Panc1 (cell line): Measurements from ENCODE around the gene MORC2. TPM values are rescaled to one million over a fixed set of nuclear protein-coding genes. Genes with fewer than 3 reads are reported as not detected.

ENCODE experiments used
- ATAC-seq: fragments of 200-7000 bp; cut with Tn5 transposase; 2 replicates; pipeline ENCODE4 v1.9.1; 2020; ENCODE audit warnings: mild to moderate bottlenecking, moderate library complexity
- BruUV-seq: library from RNA; stranded (reverse); fragments of 400-500 nt; replicated peaks from 2 replicates; lab custom pipeline; 2021; lab: Mats Ljungman, UMichigan
- CTCF ChIA-PET: fragments of 300-600 bp; sonication (Branson Sonifier 250); formaldehyde crosslinking; loops from one replicate; lab custom pipeline; 2022; ENCODE audit warnings: antibody characterized with exemption; lab: Charles Lee
- POLR2A ChIA-PET: fragments of 300-600 bp; sonication (Branson Sonifier 250); formaldehyde crosslinking; loops from one replicate; lab custom pipeline; 2022; ENCODE audit warnings: antibody characterized with exemption; lab: Charles Lee
- DNase-seq: peaks from one replicate; pipeline ENCODE4 v3.0.0-alpha.2; 2010; ENCODE audit warnings: low read depth, low spot score
- H3K27ac ChIP-seq: 2 replicates; pipeline ENCODE4 v1.5.1; 2011; ENCODE audit warnings: mild to moderate bottlenecking, low read length, inconsistent platforms
- H3K27me3 ChIP-seq: fragments of 200-500 bp; sonication (Bioruptor generic); 2 replicates; pipeline ENCODE4 v1.6.0; 2014; ENCODE audit warnings: low read length, inconsistent platforms; ENCODE audit not compliant: control insufficient read depth, insufficient read depth
- H3K36me3 ChIP-seq: fragments of 200-500 bp; sonication (Bioruptor generic); 2 replicates; pipeline ENCODE4 v1.5.1; 2014; ENCODE audit warnings: inconsistent platforms, mild to moderate bottlenecking, low read length, moderate library complexity; ENCODE audit not compliant: control insufficient read depth, insufficient read depth
- H3K4me1 ChIP-seq: 2 replicates; pipeline ENCODE4 v1.5.1; 2011; ENCODE audit warnings: inconsistent platforms, mild to moderate bottlenecking, low read length, moderate library complexity; ENCODE audit not compliant: control insufficient read depth, insufficient read depth
- H3K4me3 ChIP-seq, 2 experiments: 2 replicates each; pipeline ENCODE4 v1.5.1; 2011 to 2012; ENCODE audit warnings: low read depth in 2 of 2, low read length in 2 of 2, mild to moderate bottlenecking in 2 of 2, inconsistent platforms in 1 of 2, moderate library complexity in 1 of 2
- H3K9me3 ChIP-seq: fragments of 200-500 bp; sonication (Bioruptor generic); 2 replicates; pipeline ENCODE4 v1.5.1; 2014; ENCODE audit warnings: low read depth, mild to moderate bottlenecking, inconsistent platforms, low read length, moderate library complexity; ENCODE audit not compliant: control insufficient read depth, insufficient read depth
- CTCF ChIP-seq: fragments of 450-650 bp; IDR thresholded peaks from 2 replicates; pipeline ENCODE4 v1.5.1; 2017; ENCODE audit warnings: mild to moderate bottlenecking
- POLR2AphosphoS5 ChIP-seq: IDR thresholded peaks from 2 replicates; pipeline ENCODE4 v1.6.1; 2012; ENCODE audit warnings: mild to moderate bottlenecking, low read depth, low read length, moderate library complexity
- SIN3A ChIP-seq: IDR thresholded peaks from 2 replicates; pipeline ENCODE4 v1.6.1; 2012; ENCODE audit warnings: low read depth, mild to moderate bottlenecking, low read length, moderate library complexity, borderline replicate concordance; ENCODE audit not compliant: insufficient read depth
- TCF7L2 ChIP-seq: IDR thresholded peaks from 2 replicates; pipeline ENCODE4 v1.6.1; 2011; ENCODE audit warnings: mild to moderate bottlenecking, low read depth, low read length, inconsistent platforms
- in situ Hi-C: cut with HindIII; loops from 2 replicates; pipeline ENCODE4 v1.10.0; 2016; ENCODE audit warnings: low sequenced_read_pairs, low pct_unique_long_range_greater_than_20kb
- intact Hi-C: fragments of 100-400 bp; cut with micrococcal nuclease; formaldehyde crosslinking; loops from one replicate; pipeline ENCODE4 v1.10.0; 2022; ENCODE audit not compliant: unreplicated experiment
- total RNA-seq: library from RNA; stranded (reverse); gene quantifications from one replicate; pipeline ENCODE4 v1.2.1, GENCODE V29; 2021; ENCODE audit not compliant: unreplicated experiment
- TF ChIP-seq, protein P1 (sequence below), 2 experiments: IDR thresholded peaks; 2 replicates each; pipeline ENCODE4 v1.6.1; 2011 to 2012; ENCODE audit warnings: low read depth in 2 of 2, control low read depth in 1 of 2, low read length in 1 of 2, mild to moderate bottlenecking in 1 of 2, moderate library complexity in 1 of 2; ENCODE audit not compliant: insufficient read depth in 1 of 2

Gene MORC2
- total RNA-seq, 1 experiment from 2014 or later, result 31.5 TPM

DNA sequence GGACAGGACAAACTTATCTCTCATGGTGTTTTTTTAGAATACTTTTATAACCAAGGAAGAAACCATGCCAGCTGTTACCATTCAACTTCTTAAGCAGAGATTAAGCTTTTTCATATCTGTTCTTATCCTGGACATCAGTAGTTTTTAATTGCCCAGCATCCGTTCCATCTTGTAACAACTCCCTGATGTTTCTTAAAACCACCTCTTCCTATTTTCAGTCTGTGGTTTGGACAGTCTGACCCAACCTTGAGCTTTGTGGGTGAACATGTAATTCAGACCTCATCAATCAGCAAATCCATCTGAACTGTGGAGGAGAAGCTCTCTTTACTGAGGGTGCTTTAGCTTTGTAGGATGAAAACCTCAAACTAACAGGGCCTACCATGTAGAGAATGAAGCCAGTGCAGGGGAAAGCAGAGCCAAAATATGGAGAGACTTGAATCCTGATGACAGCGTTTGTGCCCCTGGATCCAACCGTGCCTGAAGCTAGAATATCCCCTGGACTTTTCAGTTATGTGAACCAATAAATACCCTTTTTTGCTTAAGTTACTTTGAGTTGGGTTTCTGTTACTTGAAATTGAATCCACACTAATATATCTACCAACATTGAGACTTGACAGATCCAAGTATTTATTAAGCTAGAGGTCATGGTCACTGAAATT, 9.9 kb upstream of the MORC2 start:
- DNase-seq (no peak), ATAC-seq (no peak)
- peaks cover 25% of the 10 kb centered on the region; the same call in 1 of the 2 replicates for H3K9me3 ChIP-seq
- in situ Hi-C loops (no loop called here), intact Hi-C loops (no loop called here)
- no peaks in the 10 kb centered on the region for H3K27me3 ChIP-seq
- H3K4me3 ChIP-seq, result no peak overlapping the region
- H3K27ac ChIP-seq, result no peak overlapping the region
- TSS peak; percentile 0 for BruUV-seq
- CTCF ChIA-PET, result no interaction called here
- peaks cover under 1% of the 10 kb centered on the region for H3K36me3 ChIP-seq
- no peaks in the 10 kb centered on the region for H3K4me1 ChIP-seq
- POLR2A ChIA-PET, result interaction anchor here (0.5 kb wide), 1 partner anchor 13 kb away, joined by 3 read pairs; no protein-coding TSS in a partner anchor
- no peak for TF ChIP-seq CTCF

DNA sequence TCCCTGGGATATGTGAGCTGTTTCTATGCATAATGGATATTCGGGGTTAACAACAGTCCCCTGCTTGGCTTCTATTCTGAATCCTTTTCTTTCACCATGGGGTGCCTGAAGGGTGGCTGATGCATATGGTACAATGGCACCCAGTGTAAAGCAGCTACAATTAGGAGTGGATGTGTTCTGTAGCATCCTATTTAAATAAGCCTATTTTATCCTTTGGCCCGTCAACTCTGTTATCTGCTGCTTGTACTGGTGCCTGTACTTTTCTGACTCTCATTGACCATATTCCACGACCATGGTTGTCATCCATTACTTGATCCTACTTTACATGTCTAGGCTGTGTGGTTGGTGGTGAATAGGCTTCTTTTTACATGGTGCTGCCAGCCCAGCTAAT, 1.8 kb upstream of the MORC2 start:
- in situ Hi-C loops (no loop called here), intact Hi-C loops (no loop called here)
- Histone ChIP-seq H3K27me3 (no peaks in the 10 kb centered on the region), H3K4me1 (peaks cover 13% of the 10 kb centered on the region; the same call in 1 of the 2 replicates), H3K4me3 (peak overlapping the region; percentile 68 to 92), H3K9me3 (peaks cover 45% of the 10 kb centered on the region), H3K36me3 (peaks cover 23% of the 10 kb centered on the region), H3K27ac (peak overlapping the region; percentile 91)
- no peak for TF ChIP-seq POLR2AphosphoS5
- TF ChIP-seq CTCF, result no peak
- no peak for DNase-seq
- POLR2A ChIA-PET, result interaction anchor here (0.5 to 1.1 kb wide), 2 partner anchors 112 to 277 kb away, joined by 3 to 6 read pairs; no protein-coding TSS in a partner anchor
- no peak for ATAC-seq
- CTCF ChIA-PET, result interaction anchor here (0.6 kb wide), 1 partner anchor 175 kb away, joined by 6 read pairs; no protein-coding TSS in a partner anchor
- TSS peak; percentile 68 for BruUV-seq

DNA sequence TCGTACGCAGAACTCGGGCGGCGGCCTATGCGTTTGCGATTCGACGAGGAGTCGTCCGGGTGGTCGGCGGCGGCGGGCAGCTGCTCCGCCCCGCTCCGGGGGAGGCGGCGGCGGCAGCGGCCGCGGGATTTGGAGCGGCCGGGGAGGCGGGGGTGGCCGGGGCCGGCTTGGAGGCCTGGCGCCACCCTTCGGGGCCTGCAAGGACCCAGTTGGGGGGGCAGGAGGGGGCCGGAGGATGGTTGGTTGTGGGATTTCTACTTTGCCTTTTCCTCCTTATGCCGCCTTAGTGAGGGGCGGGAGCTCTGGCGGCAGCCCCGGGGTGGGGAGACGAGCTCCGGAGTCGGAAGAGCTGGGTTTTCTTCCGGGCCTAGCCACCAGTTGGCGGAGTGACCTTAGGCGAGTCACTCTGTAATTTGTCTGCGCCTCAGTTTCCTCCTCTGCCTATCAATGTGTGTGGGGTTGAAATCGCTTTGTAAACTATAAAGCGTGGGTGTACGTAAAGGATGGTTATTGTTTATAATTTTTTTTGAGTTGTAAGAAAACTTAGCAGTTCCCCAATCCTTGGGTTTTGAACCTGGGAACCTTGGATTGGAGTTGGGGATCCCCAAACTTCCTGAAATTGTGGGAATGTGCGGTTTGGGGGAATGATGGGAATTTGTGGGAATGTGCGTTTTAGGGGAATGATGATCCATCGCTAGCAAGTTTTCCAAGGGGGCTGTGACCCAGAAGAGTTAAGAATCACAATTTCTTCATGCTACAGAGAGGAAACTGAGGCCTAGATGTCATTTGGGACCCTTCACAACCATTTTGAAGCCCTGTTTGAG, 1.2 kb upstream of the MORC2 start:
- Histone ChIP-seq H3K4me3 (peak overlapping the region; percentile 68 to 92), H3K9me3 (peaks cover 39% of the 10 kb centered on the region), H3K36me3 (peaks cover 23% of the 10 kb centered on the region), H3K27ac (peak overlapping the region; percentile 91), H3K27me3 (no peaks in the 10 kb centered on the region), H3K4me1 (peaks cover 14% of the 10 kb centered on the region; the same call in 1 of the 2 replicates)
- TF ChIP-seq SIN3A, result no peak
- TF ChIP-seq TCF7L2, result no peak
- no peak; the same call in 1 of the 2 replicates for TF ChIP-seq POLR2AphosphoS5
- TF ChIP-seq CTCF, result no peak
- TF ChIP-seq, protein P1, sequence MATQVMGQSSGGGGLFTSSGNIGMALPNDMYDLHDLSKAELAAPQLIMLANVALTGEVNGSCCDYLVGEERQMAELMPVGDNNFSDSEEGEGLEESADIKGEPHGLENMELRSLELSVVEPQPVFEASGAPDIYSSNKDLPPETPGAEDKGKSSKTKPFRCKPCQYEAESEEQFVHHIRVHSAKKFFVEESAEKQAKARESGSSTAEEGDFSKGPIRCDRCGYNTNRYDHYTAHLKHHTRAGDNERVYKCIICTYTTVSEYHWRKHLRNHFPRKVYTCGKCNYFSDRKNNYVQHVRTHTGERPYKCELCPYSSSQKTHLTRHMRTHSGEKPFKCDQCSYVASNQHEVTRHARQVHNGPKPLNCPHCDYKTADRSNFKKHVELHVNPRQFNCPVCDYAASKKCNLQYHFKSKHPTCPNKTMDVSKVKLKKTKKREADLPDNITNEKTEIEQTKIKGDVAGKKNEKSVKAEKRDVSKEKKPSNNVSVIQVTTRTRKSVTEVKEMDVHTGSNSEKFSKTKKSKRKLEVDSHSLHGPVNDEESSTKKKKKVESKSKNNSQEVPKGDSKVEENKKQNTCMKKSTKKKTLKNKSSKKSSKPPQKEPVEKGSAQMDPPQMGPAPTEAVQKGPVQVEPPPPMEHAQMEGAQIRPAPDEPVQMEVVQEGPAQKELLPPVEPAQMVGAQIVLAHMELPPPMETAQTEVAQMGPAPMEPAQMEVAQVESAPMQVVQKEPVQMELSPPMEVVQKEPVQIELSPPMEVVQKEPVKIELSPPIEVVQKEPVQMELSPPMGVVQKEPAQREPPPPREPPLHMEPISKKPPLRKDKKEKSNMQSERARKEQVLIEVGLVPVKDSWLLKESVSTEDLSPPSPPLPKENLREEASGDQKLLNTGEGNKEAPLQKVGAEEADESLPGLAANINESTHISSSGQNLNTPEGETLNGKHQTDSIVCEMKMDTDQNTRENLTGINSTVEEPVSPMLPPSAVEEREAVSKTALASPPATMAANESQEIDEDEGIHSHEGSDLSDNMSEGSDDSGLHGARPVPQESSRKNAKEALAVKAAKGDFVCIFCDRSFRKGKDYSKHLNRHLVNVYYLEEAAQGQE (IDR thresholded peaks at IDR 0.05; ENCODE audit: insufficient read depth in 1 of 2, low read depth in 2 of 2, low read length in 1 of 2), result no peak
- CTCF ChIA-PET, result interaction anchor here (0.6 kb wide), 2 partner anchors 48 to 176 kb away, joined by 4 to 6 read pairs; no protein-coding TSS in a partner anchor
- DNase-seq (no peak), ATAC-seq (peak; percentile 52)
- POLR2A ChIA-PET, result interaction anchor here (0.6 to 1.1 kb wide), 4 partner anchors 48 to 158 kb away, joined by 3 to 5 read pairs (median 3); no protein-coding TSS in a partner anchor
- intact Hi-C loops (loop anchor here (2.0 kb wide), 1 partner anchor 115 kb away; no protein-coding TSS in a partner anchor), in situ Hi-C loops (no loop called here)
- BruUV-seq, result no TSS peak
